HG02642 (cell line): ENCODE measurements around the gene SLX4IP.

Source experiments
- ATAC-seq: cut with Tn5 transposase; IDR thresholded peaks from one replicate; pipeline ENCODE4 v1.9.1; 2021; ENCODE audit warnings: mild to moderate bottlenecking; ENCODE audit not compliant: unreplicated experiment, poor library complexity

SLX4IP gene

DNA sequence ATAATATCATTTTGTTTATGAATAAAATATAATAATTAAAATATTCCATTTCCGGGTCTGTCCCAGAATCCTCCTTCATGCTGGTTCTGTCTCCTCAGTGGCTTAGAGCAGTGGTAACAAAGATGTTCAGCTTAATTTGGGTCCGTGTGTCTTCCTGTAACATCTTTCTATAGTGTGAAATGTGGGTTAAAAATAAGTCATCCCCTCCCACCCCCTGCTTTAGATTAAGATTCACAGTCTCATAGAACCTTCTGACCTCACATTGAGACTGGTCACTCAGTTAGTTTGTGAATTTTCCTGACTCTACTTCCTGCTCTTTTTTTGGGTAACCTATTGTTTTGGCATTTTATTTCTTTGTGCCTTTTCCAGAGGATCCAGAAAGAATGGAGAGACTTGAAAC, 55.2 kb downstream of the SLX4IP start:
- ATAC-seq: no peak

DNA sequence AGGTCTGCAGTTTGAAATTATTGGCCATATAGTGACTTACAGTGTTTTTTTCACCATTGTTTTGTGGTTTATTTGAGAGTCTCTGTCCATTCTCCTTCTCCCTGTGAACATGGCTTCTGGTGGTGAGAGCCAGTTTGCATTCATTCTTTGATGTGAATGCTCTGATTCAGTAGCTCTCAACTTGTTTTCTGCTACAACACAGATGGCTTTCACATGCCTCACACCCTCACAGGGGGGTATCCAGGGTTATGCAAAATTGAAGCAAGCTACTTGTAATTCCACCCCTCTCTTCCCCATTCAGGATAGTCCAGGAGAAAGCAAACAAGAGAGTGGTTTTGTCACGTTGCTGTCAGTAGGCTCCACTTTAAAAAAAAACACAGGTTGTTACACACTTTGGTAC, 55.6 kb downstream of the SLX4IP start:
- ATAC-seq: no peak

DNA sequence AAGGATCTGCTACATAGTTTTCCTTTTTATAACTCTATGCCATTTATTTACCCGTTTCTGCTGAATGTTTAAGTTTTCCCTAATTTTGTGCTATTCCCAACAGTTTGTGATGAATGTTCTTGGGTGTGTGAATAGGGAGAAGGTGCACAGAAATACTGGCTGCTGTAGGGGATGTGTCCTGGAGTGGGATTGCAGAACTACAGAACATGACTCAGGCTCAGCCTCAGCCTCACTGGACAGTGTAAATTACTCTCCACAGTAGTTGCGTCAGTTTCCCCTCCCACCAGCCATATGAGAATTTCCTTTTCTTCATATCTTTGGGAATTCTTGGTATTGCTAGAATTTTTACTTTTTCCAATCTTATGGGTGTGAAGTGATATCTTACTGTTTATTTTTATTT, 57.0 kb downstream of the SLX4IP start:
- ATAC-seq: no peak

DNA sequence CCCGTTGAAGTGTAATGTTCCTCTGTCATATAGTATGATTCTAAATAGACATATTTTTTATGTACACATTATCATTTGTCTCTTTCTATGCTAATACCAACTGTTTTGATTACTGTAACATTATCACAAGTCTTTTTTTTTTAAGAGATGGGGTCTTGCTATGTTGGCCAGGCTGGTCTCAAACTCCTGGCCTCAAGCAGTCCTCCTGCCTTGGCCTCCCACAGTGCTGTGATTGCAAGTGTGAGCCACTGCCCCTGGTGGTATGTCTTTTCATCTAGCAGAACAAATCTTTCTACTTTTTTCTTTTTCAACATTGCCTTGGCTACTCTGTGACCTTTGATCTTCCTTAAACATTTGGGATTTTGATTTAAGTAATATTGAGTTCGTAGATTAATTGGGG, 57.7 kb downstream of the SLX4IP start:
- ATAC-seq: no peak

DNA sequence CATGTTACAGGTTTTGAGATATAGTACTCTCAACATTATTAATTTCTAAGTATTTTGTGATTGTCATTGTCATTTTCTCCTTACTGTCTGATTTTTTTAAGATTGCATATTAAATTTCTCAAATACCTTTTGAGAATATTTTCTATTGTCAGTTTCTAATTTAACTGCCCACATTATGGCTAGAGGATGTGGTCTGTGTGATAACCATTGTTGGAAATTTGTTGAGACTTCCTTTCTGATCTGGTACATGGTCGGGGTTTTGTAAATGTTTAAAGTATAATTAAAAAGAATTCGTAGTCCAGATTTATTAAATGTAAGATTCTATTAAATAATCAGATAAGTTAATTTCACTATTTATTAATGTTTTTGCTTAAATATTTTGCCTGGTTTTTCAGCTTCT, 60.1 kb downstream of the SLX4IP start:
- no peak for ATAC-seq

DNA sequence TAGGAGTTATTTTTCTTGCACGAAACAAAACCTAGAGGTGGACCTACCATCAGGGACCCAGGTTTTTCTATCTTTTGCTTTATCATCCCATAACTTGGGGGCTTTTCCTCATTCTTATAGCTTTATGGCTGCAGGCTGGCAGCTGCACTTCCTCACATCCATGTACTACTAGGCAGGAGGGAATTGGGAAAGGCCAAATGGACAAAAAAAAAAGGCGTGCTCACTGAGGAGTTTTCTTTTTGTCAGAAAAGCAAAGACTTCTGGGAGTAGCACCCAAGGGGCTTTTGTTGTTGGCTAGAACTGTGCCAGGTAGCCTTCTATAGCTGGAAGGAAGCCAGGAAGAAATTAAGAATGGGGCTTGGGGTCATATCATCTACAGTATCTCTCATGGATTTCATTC, 61.4 kb downstream of the SLX4IP start:
- no peak for ATAC-seq

DNA sequence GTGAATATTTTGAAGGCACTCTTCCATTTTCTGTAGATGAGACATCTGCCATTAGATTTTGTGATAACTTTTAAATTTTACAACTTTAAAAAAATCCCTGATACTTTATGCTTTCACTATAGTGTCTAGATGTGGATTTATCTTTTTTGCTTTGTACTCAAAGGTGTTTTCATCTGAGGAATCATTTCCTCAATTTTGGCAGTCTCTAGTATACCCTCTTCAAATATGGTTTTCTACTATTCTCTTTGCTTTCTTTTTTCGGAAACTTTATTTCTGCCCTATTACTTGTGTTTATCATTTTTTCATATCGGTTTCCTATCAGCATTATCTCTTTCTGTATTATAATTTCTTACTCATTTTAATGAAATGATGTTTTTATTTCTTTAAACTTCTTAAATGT, 62.2 kb downstream of the SLX4IP start:
- no peak for ATAC-seq

DNA sequence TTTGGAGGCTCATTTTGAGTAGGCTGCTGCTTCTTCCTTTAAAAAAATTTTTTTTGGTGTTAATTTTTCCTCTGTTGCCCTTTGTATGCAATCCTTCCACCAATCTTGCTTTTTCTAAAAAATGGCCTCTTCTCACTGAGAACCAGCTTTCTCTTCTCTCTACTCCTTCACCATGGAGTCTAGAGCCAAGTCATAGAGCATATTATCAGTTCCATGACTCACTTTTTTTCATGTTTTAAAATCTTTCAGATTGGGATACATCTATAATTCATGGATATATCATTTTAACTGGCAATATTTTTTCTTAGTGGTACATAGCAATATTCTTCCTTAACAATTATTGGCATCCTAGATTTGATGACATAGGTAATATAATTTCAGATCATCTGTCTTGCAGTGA, 62.7 kb downstream of the SLX4IP start:
- ATAC-seq: no peak

DNA sequence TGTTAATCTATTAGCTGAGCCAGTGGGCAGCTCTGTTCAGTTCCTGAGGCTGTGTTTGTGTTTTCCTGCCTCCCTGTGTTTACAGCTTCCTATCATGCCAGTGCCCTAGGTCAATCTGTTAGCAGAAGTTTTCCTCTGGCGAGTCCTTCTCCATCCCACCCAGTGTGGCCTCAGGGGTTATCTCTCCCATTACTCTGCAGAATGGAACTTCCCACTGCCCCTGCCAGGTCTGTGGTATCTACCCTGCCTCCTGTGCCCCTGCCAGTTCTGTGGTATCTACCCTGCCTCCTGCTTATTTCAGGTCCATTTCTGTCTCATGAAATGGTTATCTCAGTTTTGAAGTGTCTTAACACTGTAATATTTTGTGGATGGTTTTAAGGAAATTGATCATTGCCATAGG, 63.1 kb downstream of the SLX4IP start:
- ATAC-seq: no peak

DNA sequence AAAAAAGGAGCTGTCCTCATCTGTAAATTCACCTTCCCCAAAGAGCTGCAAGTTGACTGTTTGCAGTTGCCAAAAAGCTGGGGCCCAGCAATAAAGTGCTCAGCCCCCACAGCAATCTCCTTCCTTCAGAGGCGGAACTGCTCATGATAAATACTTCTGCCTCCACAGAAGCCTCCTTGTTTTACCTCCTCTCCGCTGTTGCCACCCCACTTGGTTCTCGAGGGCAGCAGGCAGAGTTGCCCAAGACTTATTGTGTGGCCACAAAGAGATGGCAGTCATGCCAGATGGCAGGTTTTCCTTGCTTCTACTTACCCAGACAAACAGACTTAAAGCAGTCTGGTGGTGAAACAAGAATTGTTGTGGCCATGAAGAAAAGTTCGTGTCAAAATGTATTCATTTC, 66.3 kb downstream of the SLX4IP start:
- ATAC-seq: no peak

DNA sequence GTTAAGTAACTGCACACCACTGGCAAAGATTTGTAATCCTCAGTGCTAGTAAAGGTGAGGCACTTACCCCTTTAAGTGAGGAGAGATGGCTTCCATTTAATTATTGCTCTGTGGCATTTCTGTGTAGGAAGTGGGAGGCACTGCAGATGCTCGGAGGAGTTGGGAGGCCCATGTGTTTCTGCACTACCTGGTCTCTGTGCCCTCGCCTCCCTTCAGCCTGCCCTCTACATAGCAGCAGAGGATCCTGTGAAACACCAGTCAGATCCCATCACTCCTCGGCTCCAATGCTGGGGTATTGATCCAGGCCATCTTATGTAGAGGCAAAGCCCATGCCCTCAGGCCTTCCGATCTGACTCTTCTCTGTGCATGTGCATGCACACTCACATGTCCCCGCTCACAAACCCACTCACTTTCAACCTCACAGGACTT, 67.0 kb downstream of the SLX4IP start:
- ATAC-seq: no peak

DNA sequence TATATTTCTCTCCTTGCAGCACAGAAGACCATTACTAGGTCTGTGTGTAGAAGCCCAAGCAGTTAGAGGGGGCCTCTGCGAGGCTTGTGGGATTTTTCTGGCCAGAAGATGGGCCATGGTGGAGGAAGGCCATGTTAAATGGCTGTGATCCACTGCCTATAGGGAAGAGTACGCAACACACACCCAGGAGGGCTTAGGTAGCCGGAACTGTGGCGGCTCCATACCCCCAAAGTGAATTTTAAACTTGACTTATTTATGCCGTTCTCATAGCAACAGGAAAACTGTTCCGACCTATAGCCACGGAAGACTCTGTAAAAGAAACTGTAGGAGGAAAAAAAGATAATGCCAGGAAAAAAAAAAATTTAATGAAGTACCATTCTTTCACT, 69.5 kb downstream of the SLX4IP start:
- ATAC-seq: no peak

DNA sequence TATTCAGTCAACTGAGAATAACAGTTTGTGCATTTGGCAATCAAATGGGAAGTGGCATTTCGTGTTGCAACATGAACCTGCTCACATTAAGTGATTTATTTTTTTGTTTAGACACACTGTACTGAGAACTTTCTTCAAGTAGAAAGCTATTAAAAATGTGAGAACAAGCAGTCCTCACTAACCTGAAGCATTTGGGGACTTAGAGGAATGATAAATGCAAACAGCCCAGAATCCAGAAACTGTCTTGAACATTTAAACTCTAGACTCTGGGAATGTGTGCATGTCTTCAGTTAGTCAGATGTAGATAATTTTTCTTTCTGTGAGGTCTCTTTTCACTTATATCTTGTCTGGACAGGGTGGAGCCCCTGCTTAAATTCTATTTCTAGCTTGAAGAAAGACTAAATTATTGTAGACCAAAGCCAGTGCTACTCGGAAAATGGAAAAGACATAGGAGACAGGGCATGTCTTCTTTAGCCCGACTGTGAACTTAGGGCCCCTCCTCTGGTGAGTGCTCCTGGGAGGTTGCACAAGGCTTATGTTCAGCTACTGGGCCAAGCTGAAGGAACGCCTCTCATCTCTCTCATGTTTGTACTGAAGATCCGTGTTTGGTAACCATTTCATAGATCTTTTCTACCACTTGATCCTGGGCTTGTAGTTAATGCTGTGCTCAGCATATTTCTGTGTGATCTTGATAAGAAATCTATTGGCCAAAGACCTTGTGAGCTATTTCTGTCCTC, 70.1 kb downstream of the SLX4IP start:
- ATAC-seq: no peak

DNA sequence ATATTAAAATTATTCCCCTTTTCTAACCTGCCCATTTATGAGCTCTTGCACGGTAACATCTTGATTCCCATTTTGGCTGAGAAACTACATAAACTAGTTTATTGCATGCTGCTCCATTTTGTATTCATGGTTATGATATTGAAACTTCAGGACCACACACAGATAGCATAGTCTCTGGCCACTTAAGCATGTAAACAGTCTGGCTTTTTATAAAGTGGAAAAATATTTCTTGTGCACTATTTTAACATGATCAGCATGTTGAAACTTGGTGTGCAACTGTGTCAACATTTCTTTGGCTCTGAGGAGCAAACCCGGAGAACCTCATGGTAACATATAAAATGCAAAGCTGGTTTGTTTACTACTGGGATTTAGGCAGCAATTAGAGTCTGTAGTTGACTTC, 70.7 kb downstream of the SLX4IP start:
- ATAC-seq: no peak

DNA sequence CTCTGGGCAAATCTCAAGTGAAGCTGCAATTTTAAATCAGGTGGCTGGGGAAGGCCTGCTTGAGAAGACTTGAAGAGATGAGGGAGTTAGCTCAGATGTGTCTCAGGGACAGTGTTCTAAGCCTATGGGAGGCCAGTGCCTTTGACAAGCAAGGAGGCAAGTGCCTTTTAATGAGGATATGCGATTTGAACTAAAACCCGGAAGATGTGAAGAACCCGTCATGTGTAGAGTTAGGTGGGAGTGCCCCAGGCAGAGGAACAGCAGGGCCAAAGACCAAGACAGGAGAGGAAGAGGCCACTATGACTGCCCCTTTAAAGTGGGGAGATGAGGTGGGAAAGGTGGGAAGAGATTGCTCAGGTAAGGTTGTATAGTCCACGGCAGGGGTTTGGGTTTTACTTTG, 71.9 kb downstream of the SLX4IP start:
- ATAC-seq: no peak

DNA sequence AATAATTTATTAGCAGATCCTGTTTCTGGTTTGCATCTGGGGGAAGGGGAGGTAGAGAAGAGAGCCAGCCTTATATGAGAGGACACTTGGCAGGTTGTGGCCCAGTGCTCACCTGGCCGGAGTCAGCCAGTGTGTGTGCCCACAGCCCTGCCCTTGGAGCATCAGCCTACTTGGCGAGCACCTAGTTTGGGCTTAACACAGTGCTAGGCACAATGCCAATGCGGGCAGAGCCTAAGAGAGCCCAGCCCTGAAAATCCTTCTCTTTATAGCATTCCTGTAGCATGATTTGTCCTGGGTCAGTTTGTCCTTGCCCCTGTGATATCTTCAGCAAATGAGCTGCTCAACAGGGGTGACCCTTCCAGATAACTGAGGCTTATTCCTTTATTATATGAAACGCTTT, 73.0 kb downstream of the SLX4IP start:
- no peak for ATAC-seq

DNA sequence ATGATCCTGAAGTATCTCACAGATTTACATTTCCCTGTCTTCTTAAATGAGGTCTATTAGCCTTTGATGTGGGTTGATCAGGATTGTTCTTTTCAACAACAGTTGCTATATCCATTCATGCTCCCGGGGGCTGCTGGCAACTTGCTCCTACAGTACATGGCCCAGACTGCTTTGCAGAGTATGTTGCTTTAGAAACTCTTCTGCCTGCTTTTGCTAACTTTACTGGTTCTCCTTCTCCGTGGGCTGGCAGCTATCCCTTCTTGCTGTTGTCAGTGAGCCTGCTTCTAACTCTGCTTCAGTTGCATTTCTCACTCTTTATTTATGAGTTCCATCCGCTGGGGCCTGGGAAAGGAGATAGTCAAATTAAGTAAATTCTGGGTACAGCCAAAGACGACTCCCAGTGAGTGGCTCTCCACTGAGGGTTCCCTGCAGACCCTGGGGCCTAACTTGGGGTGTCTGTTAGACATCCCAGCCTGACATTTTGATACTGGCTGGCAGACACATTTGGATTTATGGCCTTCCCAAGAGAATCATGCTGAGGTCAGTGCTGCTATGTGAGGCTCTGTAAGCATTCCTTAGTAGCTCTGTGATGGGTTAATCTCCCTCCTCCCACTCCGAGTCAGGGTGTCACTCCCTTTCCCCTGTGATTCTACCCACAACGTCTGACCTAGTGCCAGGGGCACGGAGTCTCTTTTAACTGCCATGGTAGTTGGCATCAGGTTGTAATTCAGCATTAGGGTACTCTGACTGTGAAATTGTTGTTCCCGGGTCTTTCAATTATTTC, 73.6 kb downstream of the SLX4IP start:
- ATAC-seq: no peak

DNA sequence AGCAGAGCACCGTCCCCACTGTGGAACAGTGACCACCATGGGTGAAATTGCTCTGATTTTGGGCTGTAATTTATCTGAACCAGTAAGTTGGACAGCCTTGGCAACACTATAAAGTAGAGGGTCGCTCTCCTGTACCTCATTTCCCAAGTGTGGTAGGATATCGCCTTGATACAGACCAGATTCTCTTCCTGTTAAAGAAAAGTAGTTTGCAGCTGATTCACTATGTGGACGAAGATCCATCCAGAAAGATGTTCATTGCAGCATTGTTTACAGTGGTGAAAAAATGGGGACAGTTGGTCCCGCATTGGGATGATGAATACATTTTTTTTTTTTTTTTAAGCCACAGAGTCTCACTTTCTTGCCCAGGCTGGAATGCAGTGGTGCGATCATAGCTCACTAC, 74.3 kb downstream of the SLX4IP start:
- no peak for ATAC-seq

DNA sequence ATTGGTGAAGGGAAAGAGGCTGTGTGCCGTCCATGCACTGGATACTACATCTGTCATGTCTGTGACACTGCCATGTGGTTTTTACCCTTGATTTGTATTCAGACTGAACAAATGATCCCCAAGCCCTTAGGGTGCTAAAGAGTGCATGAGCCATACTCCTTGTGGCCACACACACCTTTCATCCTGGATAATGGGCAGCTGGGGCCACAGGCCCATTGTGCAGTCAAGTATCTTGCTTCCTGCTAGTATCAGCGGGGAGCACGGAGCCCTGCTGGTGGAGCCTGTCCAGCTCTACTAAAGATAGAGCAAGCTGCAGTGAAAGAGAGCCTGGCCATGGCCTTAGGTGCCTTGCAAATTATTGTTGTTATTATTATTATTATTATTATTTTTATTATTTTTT, 75.1 kb downstream of the SLX4IP start:
- ATAC-seq: no peak

DNA sequence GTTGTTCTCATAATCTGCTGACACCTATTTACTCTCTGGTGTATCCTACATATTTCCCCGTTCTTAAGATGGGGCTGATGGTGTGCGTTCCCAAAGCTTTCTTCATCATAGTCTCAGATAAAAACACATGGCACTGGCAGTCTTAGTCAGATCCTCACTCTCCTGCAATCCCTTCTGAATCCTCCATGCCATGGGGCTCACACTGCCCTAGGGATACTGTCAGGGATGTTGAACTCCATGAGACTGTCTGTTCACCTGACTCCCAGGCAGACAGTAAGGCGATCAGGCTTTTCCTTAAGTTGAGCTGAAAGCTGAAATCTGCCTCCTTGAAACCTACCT, 76.0 kb downstream of the SLX4IP start:
- no peak for ATAC-seq

DNA sequence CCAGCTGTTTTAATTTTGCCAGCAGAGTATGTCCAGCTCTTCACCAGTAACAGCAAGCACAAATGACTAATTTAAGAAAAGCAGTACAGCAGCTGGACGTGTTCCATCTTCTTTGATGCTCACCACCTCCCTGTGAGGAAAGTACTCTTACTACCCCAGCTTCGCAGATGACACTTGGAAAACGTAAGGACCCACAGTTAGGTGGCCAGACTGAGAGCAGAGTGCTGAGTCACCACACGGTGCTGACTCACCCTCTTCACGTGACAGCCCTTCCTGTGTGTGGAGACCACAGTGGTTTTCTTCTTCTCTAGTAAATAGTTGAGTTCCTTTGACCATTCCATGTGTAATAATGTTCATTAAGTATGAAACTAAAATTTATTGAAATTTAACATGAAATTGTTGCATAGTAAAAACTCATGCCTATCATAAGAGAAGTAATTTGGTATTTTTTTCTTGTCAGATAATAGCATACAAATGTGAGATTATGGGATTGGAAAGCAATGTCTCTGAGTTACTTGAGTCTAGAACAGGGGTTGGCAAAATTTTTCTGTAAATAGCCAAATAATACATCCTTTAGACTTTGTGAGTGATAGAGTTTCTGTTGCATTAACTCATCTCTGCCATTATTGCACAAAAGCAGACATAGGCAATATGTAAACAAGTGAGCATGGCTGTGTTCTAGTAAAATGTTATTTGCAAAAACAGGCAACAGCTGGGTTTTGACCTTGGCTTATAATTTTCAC, 76.6 kb downstream of the SLX4IP start:
- peak; percentile 98 for ATAC-seq
